Endothelial cell of umbilical vein (primary cell): ENCODE measurements around the gene ITSN1.
"Not testable (repeated sequence)": the region's sequence is repeated elsewhere in the genome, so short reads cannot be mapped to it uniquely, and the experiment has no call there.

ENCODE experiments used
- EZH2 ChIP-seq: IDR thresholded peaks from 2 replicates; pipeline ENCODE4 v1.6.1; 2012; ENCODE audit warnings: borderline replicate concordance, low read depth, mild to moderate bottlenecking, moderate library complexity, low read length, inconsistent platforms; ENCODE audit not compliant: severe bottlenecking
- JUN ChIP-seq: IDR thresholded peaks from 2 replicates; pipeline ENCODE4 v1.6.1; 2011; ENCODE audit warnings: borderline replicate concordance, low read depth; ENCODE audit not compliant: insufficient read length, insufficient read depth
- POLR2A ChIP-seq: IDR thresholded peaks from 2 replicates; pipeline ENCODE4 v1.6.1; 2012; ENCODE audit warnings: low read depth, mild to moderate bottlenecking, control low read depth, low read length
- POLR2AphosphoS5 ChIP-seq: IDR thresholded peaks from 2 replicates; pipeline ENCODE4 v1.6.1; 2012; ENCODE audit warnings: low read depth, mild to moderate bottlenecking, control low read depth, low read length, moderate library complexity; ENCODE audit not compliant: insufficient read depth

DNA sequence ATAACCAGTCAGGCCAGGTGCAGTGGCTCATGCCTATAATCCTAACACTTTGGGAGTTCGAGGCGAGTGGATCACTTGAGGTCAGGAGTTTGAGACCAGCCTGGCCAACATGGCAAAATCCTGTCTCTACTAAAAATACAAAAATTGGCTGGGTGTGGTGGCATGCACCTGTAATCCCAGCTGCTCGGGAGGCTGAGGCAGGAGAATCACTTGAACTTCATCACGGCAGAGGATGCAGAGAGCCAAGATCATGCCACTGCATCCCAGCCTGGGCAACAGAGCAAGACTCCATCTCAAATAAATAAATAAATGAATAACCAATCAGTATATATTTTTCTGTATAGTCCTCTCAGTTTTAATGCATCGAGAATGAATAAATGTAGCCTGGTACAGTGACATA lies 146.1 kb downstream of the ITSN1 start:
- TF ChIP-seq JUN, EZH2, POLR2A, POLR2AphosphoS5: not testable (repeated sequence)
